Spleen (tissue), 11 donors: ENCODE data around the gene TBX10. TPM values are rescaled to one million over a fixed set of nuclear protein-coding genes. Genes with fewer than 3 reads are reported as not detected.

Source experiments
- DNase-seq: peaks from one replicate; pipeline ENCODE4 v3.0.0-alpha.2; 2020
- H3K27ac ChIP-seq, 8 donors: fragments of 200-600 bp; sonication (generic) in 7 of 8; 1 replicate in 4 of 8; 2 replicates in 4 of 8; pipeline versions ENCODE4 v1.5.0 to v1.8.0; 2016 to 2021; ENCODE audit warnings: inconsistent platforms in 4 of 8, mild to moderate bottlenecking in 4 of 8, moderate library complexity in 1 of 8
- H3K27me3 ChIP-seq, 7 donors: fragments of 200-600 bp; sonication (generic) in 6 of 7; replicated peaks in 1 of 7; 1 replicate in 4 of 7; 2 replicates in 3 of 7; pipeline versions ENCODE4 v1.5.0 to v1.8.0; 2016 to 2021; ENCODE audit warnings: inconsistent platforms in 3 of 7, mild to moderate bottlenecking in 1 of 7
- H3K36me3 ChIP-seq, 6 donors: fragments of 200-600 bp; sonication (generic) in 5 of 6; 1 replicate in 4 of 6; 2 replicates in 2 of 6; pipeline versions ENCODE4 v1.5.0 to v1.8.0; 2016 to 2021; ENCODE audit warnings: inconsistent platforms in 2 of 6
- H3K4me1 ChIP-seq, 6 donors: fragments of 200-600 bp; sonication (generic) in 5 of 6; 1 replicate in 3 of 6; 2 replicates in 3 of 6; pipeline versions ENCODE4 v1.5.0 to v1.8.0; 2016 to 2021; ENCODE audit warnings: inconsistent platforms in 3 of 6
- H3K4me3 ChIP-seq, 8 donors: fragments of 200-600 bp; sonication (generic) in 7 of 8; 1 replicate in 4 of 8; 2 replicates in 4 of 8; pipeline versions ENCODE4 v1.5.0 to v1.8.0; 2016 to 2021; ENCODE audit warnings: inconsistent platforms in 4 of 8, mild to moderate bottlenecking in 4 of 8, moderate library complexity in 2 of 8
- H3K9me3 ChIP-seq, 8 donors: fragments of 200-600 bp; sonication (generic) in 7 of 8; 1 replicate in 4 of 8; 2 replicates in 4 of 8; pipeline versions ENCODE4 v1.5.0 to v1.8.0; 2016 to 2021; ENCODE audit warnings: inconsistent platforms in 4 of 8
- CTCF ChIP-seq, 11 experiments: fragments of 200-600 bp in 7 of 11; fragments of 450-650 bp in 4 of 11; sonication (generic) in 4 of 11; IDR thresholded peaks in 8 of 11; conservative IDR thresholded peaks in 3 of 11; 1 replicate in 7 of 11; 2 replicates in 4 of 11; pipeline versions ENCODE4 v1.4.0 to v1.8.0; 2016 to 2021; ENCODE audit warnings: antibody characterized with exemption in 11 of 11, inconsistent platforms in 4 of 11, mild to moderate bottlenecking in 1 of 11
- POLR2A ChIP-seq, 3 donors: fragments of 450-650 bp; IDR thresholded peaks; one replicate each; pipeline ENCODE4 v1.5.1; 2017; ENCODE audit warnings: antibody characterized with exemption in 3 of 3, mild to moderate bottlenecking in 1 of 3
- POLR2AphosphoS5 ChIP-seq, 3 donors: sonication (generic); formaldehyde crosslinking; IDR thresholded peaks; one replicate each; pipeline ENCODE4 v1.5.1; 2017; ENCODE audit warnings: antibody characterized with exemption in 3 of 3
- WGBS, 5 donors: extraction: QIAGEN DNeasy Blood & Tissue Kit in 3 of 5; methylation state at CpG; one replicate each; pipeline versions ENCODE4 v1.1.5 to v1.1.7; 2013 to 2018; 5-methylcytosine and 5-hydroxymethylcytosine counted together
- intact Hi-C: fragments of 100-400 bp; cut with DNase I; formaldehyde crosslinking; loops from one replicate; pipeline ENCODE4 v1.15.0; 2023; ENCODE audit warnings: low total_unique reads
- polyA plus RNA-seq, 3 donors: library from polyadenylated mRNA; stranded (reverse); fragments of 200-250 nt; gene quantifications; one replicate each; pipeline ENCODE4 v1.2.1, GENCODE V29; 2013
- total RNA-seq, 7 donors: library from RNA; depleted of rRNA in 3 of 7; stranded (reverse); fragments of >200 nt in 3 of 7; fragmentation: NEBNext Ultra II Directional in 4 of 7; extraction: Animal tissue kit (Norgen Biotek cat#: 25700) in 4 of 7; gene quantifications; one replicate each; pipeline versions ENCODE4 v1.1.0 to v1.2.1, GENCODE V29; 2016 to 2021
- donor health status: healthy with polysubstance abuse.
- donor health status: DM: no; HTN: no; CAD: no; lungs with moderate emphysema.
- donor health status: DM: no; HTN: no; CAD: no.
- donor health status: Bipolar disorder and iron deficiency.
- donor health status: healthy.
- donor health status: DM: no; HTN: no; CAD: no.
- donor health status: DM: yes; HTN: yes; CAD: no.

The TBX10 gene
- total and polyA plus RNA-seq, 10 donors = 0.08 TPM; not detected in 9

- Histone ChIP-seq H3K36me3 (no peaks in the 10 kb centered on the region), H3K4me1 (peaks cover 7 to 25% (median 20%) of the 10 kb centered on the region in 6 donors), H3K27me3 (no peaks in the 10 kb centered on the region), H3K9me3 (no peaks in the 10 kb centered on the region), H3K27ac (no peak overlapping the region), H3K4me3 (no peak overlapping the region)
- peak; percentile 76 for DNase-seq
- TF ChIP-seq POLR2AphosphoS5 (IDR thresholded peaks at IDR 0.05) (no peak), POLR2A (IDR thresholded peaks at IDR 0.05) (no peak), CTCF (IDR thresholded peaks at IDR 0.05 in 8 of 11, conservative IDR thresholded peaks at IDR 0.05 in 3 of 11) (no peak)
- intact Hi-C loops = no loop called here
- 72 to 83% (median 82%) methylated on average over 9 to 12 of the region's 12 CpGs for WGBS, 5 donors
These were observed 7.2 kb downstream of the TBX10 start for GRCh38 chr11:67632175-67632981.

GRCh38 chr11:67631853-67632174 is 7.7 kb downstream of the TBX10 start:
- intact Hi-C loops = no loop called here

GRCh38 chr11:67631411-67631810 is 8.2 kb downstream of the TBX10 start:
- no peaks in the 10 kb centered on the region for H3K9me3 ChIP-seq
- TF ChIP-seq POLR2A (IDR thresholded peaks at IDR 0.05) (no peak), POLR2AphosphoS5 (IDR thresholded peaks at IDR 0.05) (no peak), CTCF (IDR thresholded peaks at IDR 0.05 in 8 of 11, conservative IDR thresholded peaks at IDR 0.05 in 3 of 11) (no peak)
- peaks cover 7 to 25% (median 20%) of the 10 kb centered on the region in 6 donors for H3K4me1 ChIP-seq
- peak overlapping the region in 3 of 8 donors; percentile 93 to 94 (median 93) for H3K27ac ChIP-seq
- DNase-seq = peak; percentile 85
- no peaks in the 10 kb centered on the region for H3K27me3 ChIP-seq
- WGBS, 5 donors = 81 to 97% (median 83%) methylated on average over 4 to 7 of the region's 7 CpGs
- intact Hi-C loops = no loop called here
- H3K4me3 ChIP-seq = peak overlapping the region in 1 of 8 donors; percentile 77
- no peaks in the 10 kb centered on the region for H3K36me3 ChIP-seq

More at GRCh38 chr11:67631853-67632174, 7.7 kb downstream of the TBX10 start:
- Histone ChIP-seq H3K9me3 (no peaks in the 10 kb centered on the region), H3K36me3 (no peaks in the 10 kb centered on the region), H3K27ac (no peak overlapping the region), H3K4me3 (no peak overlapping the region), H3K27me3 (no peaks in the 10 kb centered on the region), H3K4me1 (peaks cover 7 to 25% (median 20%) of the 10 kb centered on the region in 6 donors)
- 85 to 100% (median 95%) methylated on average over 2 of the region's 2 CpGs for whole genome bisulfite sequencing, 5 donors
- DNase-seq = no peak
- TF ChIP-seq POLR2A (IDR thresholded peaks at IDR 0.05) = no peak
- TF ChIP-seq CTCF (IDR thresholded peaks at IDR 0.05 in 8 of 11, conservative IDR thresholded peaks at IDR 0.05 in 3 of 11) = no peak
- no peak for TF ChIP-seq POLR2AphosphoS5 (IDR thresholded peaks at IDR 0.05)

GRCh38 chr11:67630943-67631331 is 8.6 kb downstream of the TBX10 start:
- no peaks in the 10 kb centered on the region for H3K9me3 ChIP-seq
- H3K27ac ChIP-seq = peak overlapping the region; percentile 83 to 95 (median 91)
- WGBS, 5 donors = 62 to 72% (median 68%) methylated on average over 16 of the region's 16 CpGs
- no peaks in the 10 kb centered on the region for H3K36me3 ChIP-seq
- peaks cover 7 to 25% (median 20%) of the 10 kb centered on the region in 6 donors for H3K4me1 ChIP-seq
- H3K4me3 ChIP-seq = peak overlapping the region; percentile 46 to 77 (median 68)
- intact Hi-C loops = no loop called here
- H3K27me3 ChIP-seq = no peaks in the 10 kb centered on the region
- no peak for DNase-seq
- TF ChIP-seq CTCF (IDR thresholded peaks at IDR 0.05 in 8 of 11, conservative IDR thresholded peaks at IDR 0.05 in 3 of 11) (peak in 4 of 11 experiments; percentile 2 to 30 (median 18)), POLR2AphosphoS5 (IDR thresholded peaks at IDR 0.05) (no peak)
